A549 (cell line): ENCODE results near the gene ARHGEF7. TPM values are rescaled to one million over a fixed set of nuclear protein-coding genes. Genes with fewer than 3 reads are reported as not detected.

ENCODE experiments used
- ATAC-seq, 2 experiments: fragments of 200-7000 bp in 1 of 2; fragments of >200 bp in 1 of 2; cut with Nextera tagmentation in 1 of 2; cut with Tn5 transposase in 1 of 2; 3 replicates each; pipeline versions ENCODE4 v1.8.0 to v1.9.1; 2018 to 2020; ENCODE audit warnings: mild to moderate bottlenecking in 1 of 2, moderate library complexity in 1 of 2
- CTCF ChIA-PET: fragments of 300-600 bp; sonication (Branson Sonifier 250); formaldehyde crosslinking; extraction: SDS; loops from one replicate; lab custom pipeline; 2021; ENCODE audit warnings: antibody characterized with exemption, inconsistent platforms; lab: Yijun Ruan, JAX
- POLR2A ChIA-PET: fragments of 350-600 bp; formaldehyde crosslinking; extraction: SDS; loops from one replicate; lab custom pipeline; 2021; ENCODE audit warnings: antibody characterized with exemption, inconsistent platforms; lab: Yijun Ruan, JAX
- DNase-seq, 2 experiments: peaks; one replicate each; pipeline versions ENCODE4 v3.0.0 to v3.0.0-alpha.2; 2011 to 2016; ENCODE audit warnings: low read depth in 1 of 2, low spot score in 1 of 2
- FAIRE-seq: peaks from 2 replicates; lab custom pipeline; 2011; peaks lifted over from hg19 to GRCh38; lab: Jason Lieb, UNC
- H3K27ac ChIP-seq, 2 experiments: fragments of >200 bp; sonication (Bioruptor Twin); formaldehyde crosslinking; 3 replicates each; pipeline ENCODE4 v1.5.1; 2016 to 2017
- H3K4me1 ChIP-seq: fragments of >200 bp; sonication (Bioruptor Twin); formaldehyde crosslinking; 3 replicates; pipeline ENCODE4 v1.6.1; 2016
- H3K4me2 ChIP-seq: fragments of >200 bp; sonication (Bioruptor Twin); formaldehyde crosslinking; 3 replicates; pipeline ENCODE4 v1.6.1; 2016
- H3K4me3 ChIP-seq: fragments of >200 bp; sonication (Bioruptor Twin); formaldehyde crosslinking; 3 replicates; pipeline ENCODE4 v1.5.1; 2016
- H3K9me3 ChIP-seq: fragments of >200 bp; sonication (Bioruptor Twin); formaldehyde crosslinking; 3 replicates; pipeline ENCODE4 v1.6.1; 2016
- ATOH8 ChIP-seq: fragments of 250-450 bp; sonication (Bioruptor Pico); IDR thresholded peaks from 2 replicates; pipeline ENCODE4 v1.5.0; 2020; ENCODE audit warnings: low read depth, mild to moderate bottlenecking, moderate library complexity
- BHLHE40 ChIP-seq: IDR thresholded peaks from 2 replicates; pipeline ENCODE4 v1.6.1; 2012; ENCODE audit warnings: low read depth, low read length, inconsistent platforms
- CBX8 ChIP-seq: fragments of 200-600 bp; sonication (generic); IDR thresholded peaks from 2 replicates; pipeline ENCODE4 v1.6.1; 2016
- CEBPB ChIP-seq, 2 experiments: fragments of >200 bp in 1 of 2; sonication (Bioruptor Twin) in 1 of 2; formaldehyde crosslinking in 1 of 2; IDR thresholded peaks; 2 replicates each; pipeline ENCODE4 v1.6.1; 2012 to 2016
- CHD2 ChIP-seq: fragments of 150-350 bp; IDR thresholded peaks from 2 replicates; pipeline ENCODE4 v1.6.1; 2014; ENCODE audit warnings: low read length; ENCODE audit not compliant: partially characterized antibody
- CHD4 ChIP-seq: fragments of 200-600 bp; sonication (generic); IDR thresholded peaks from 2 replicates; pipeline ENCODE4 v1.6.1; 2016; ENCODE audit warnings: antibody characterized with exemption, mild to moderate bottlenecking, borderline replicate concordance
- EP300 ChIP-seq, 2 experiments: fragments of >200 bp; sonication (Bioruptor Twin); formaldehyde crosslinking; IDR thresholded peaks; 2 replicates in 1 of 2; 3 replicates in 1 of 2; pipeline ENCODE4 v1.6.1; 2016 to 2017
- FOSL2 ChIP-seq, 2 experiments: fragments of 450-650 bp in 1 of 2; fragments of >200 bp in 1 of 2; sonication (Bioruptor Twin) in 1 of 2; formaldehyde crosslinking; IDR thresholded peaks; 2 replicates each; pipeline versions ENCODE4 v1.5.0 to v1.6.1; 2016 to 2020; ENCODE audit warnings: mild to moderate bottlenecking in 1 of 2, moderate library complexity in 1 of 2
- FOXS1 ChIP-seq: fragments of 250-450 bp; sonication (Bioruptor Pico); IDR thresholded peaks from 2 replicates; pipeline ENCODE4 v1.5.0; 2020; ENCODE audit warnings: mild to moderate bottlenecking, moderate library complexity
- HDAC2 ChIP-seq: fragments of 200-600 bp; sonication (generic); IDR thresholded peaks from 2 replicates; pipeline ENCODE4 v1.6.1; 2016
- HOXA7 ChIP-seq: fragments of 250-450 bp; sonication (Bioruptor Pico); IDR thresholded peaks from 2 replicates; pipeline ENCODE4 v1.5.0; 2020; ENCODE audit warnings: mild to moderate bottlenecking, moderate library complexity
- JUN ChIP-seq, 2 experiments: fragments of >200 bp; sonication (Bioruptor Twin); formaldehyde crosslinking; IDR thresholded peaks; 2 replicates in 1 of 2; 3 replicates in 1 of 2; pipeline ENCODE4 v1.6.1; 2016 to 2017
- JUNB ChIP-seq: fragments of >200 bp; sonication (Bioruptor Twin); formaldehyde crosslinking; IDR thresholded peaks from 2 replicates; pipeline ENCODE4 v1.6.1; 2016
- MAZ ChIP-seq: fragments of 150-350 bp; IDR thresholded peaks from 2 replicates; pipeline ENCODE4 v1.6.1; 2014; ENCODE audit warnings: antibody characterized with exemption, low read depth, low read length, borderline replicate concordance
- MYC ChIP-seq: IDR thresholded peaks from 2 replicates; pipeline ENCODE4 v1.6.1; 2012; ENCODE audit warnings: mild to moderate bottlenecking, inconsistent platforms, low read length, improper control_type of control experiment, borderline replicate concordance
- NFE2L2 ChIP-seq: fragments of 150-350 bp; conservative IDR thresholded peaks from 2 replicates; pipeline ENCODE4 v1.6.1; 2014; ENCODE audit warnings: low read length
- POLR2A ChIP-seq: IDR thresholded peaks from 2 replicates; pipeline ENCODE4 v1.6.1; 2012; ENCODE audit warnings: mild to moderate bottlenecking, low read length
- POLR2AphosphoS2 ChIP-seq: conservative IDR thresholded peaks from 2 replicates; pipeline ENCODE4 v1.6.1; 2012; ENCODE audit warnings: low read length, improper control_type of control experiment, inconsistent platforms
- RAD21 ChIP-seq, 2 experiments: fragments of >200 bp in 1 of 2; sonication (Bioruptor Twin) in 1 of 2; formaldehyde crosslinking in 1 of 2; IDR thresholded peaks in 1 of 2; conservative IDR thresholded peaks in 1 of 2; 2 replicates in 1 of 2; 3 replicates in 1 of 2; pipeline ENCODE4 v1.6.1; 2012 to 2018; ENCODE audit warnings: inconsistent platforms in 1 of 2
- RARB ChIP-seq: fragments of 250-450 bp; sonication (Bioruptor Pico); IDR thresholded peaks from 2 replicates; pipeline ENCODE4 v1.8.0; 2021; ENCODE audit warnings: mild to moderate bottlenecking, moderate library complexity
- RCOR1 ChIP-seq: fragments of 150-350 bp; IDR thresholded peaks from 2 replicates; pipeline ENCODE4 v1.6.1; 2014; ENCODE audit warnings: antibody characterized with exemption, low read length, low read depth
- RFX5 ChIP-seq: fragments of 450-650 bp; IDR thresholded peaks from 2 replicates; pipeline ENCODE4 v1.7.1; 2014; ENCODE audit warnings: antibody characterized with exemption, mild to moderate bottlenecking, moderate library complexity
- RNF2 ChIP-seq: fragments of 200-600 bp; sonication (generic); IDR thresholded peaks from 2 replicates; pipeline ENCODE4 v1.6.1; 2016; ENCODE audit warnings: low read depth, mild to moderate bottlenecking, antibody characterized with exemption, moderate library complexity, borderline replicate concordance
- TFCP2L1 ChIP-seq: fragments of 250-450 bp; sonication (Bioruptor Pico); IDR thresholded peaks from 2 replicates; pipeline ENCODE4 v1.5.0; 2021; ENCODE audit warnings: mild to moderate bottlenecking
- WGBS: methylation state at CpG from one replicate; pipeline ENCODE4 v1.1.6; 2017; ENCODE audit errors: missing lambda C conversion rate; 5-methylcytosine and 5-hydroxymethylcytosine counted together
- polyA plus RNA-seq, 4 experiments: library from polyadenylated mRNA; depleted of rRNA in 3 of 4; stranded (reverse); fragments of >200 nt; fragmentation: RNase III in 1 of 4; extraction: RNeasy Plus Mini Kit Qiagen cat#74134 plus additional on column Dnase treatment in 1 of 4; gene quantifications; 2 replicates in 3 of 4; 3 replicates in 1 of 4; pipeline ENCODE4 v1.2.3, GENCODE V29; 2011 to 2017
- TF ChIP-seq, protein P1 (sequence below): fragments of >200 bp; sonication (Bioruptor Twin); formaldehyde crosslinking; IDR thresholded peaks from 3 replicates; pipeline ENCODE4 v1.5.1; 2016
- TF ChIP-seq, protein P2 (sequence below): fragments of >200 bp; sonication (Bioruptor Twin); formaldehyde crosslinking; IDR thresholded peaks from 3 replicates; pipeline ENCODE4 v1.6.1; 2016
- TF ChIP-seq, protein P3 (sequence below): IDR thresholded peaks from 2 replicates; pipeline ENCODE4 v1.6.1; 2012
- TF ChIP-seq, protein P4 (sequence below): fragments of 200-600 bp; sonication (generic); IDR thresholded peaks from 2 replicates; pipeline ENCODE4 v1.6.1; 2016; ENCODE audit warnings: antibody characterized with exemption, mild to moderate bottlenecking, moderate library complexity

Gene ARHGEF7
- polyA plus RNA-seq, 2 of the 4 experiments (the other 2 are of a cell fraction): 21.1 to 23.1 TPM

DNA sequence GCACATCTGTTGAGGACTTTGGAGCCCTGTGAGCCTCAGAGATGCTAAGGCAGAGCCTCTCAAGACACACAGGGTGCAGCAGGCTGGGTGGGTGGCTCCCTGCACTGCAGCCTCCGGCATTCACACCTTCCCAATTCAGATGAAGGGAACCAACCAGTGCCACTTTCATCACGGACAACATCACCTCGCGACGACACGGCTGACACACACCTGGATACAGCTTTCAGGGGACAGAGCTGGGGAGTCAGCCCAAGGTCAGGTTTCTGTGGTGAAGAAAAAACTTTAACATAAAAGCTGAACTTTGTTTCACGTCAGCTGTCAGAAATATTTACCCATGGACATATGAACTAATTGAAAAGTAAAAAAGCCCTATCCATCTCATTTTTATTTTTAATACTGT lies 24.9 kb upstream of the ARHGEF7 start:
- DNase-seq (no peak), FAIRE-seq (no peak), ATAC-seq (no peak)
- 82% methylated on average over 7 of the region's 7 CpGs for WGBS
- no peaks in the 10 kb centered on the region for H3K9me3 ChIP-seq
- CTCF ChIA-PET: interaction anchor here (1.1 kb wide), 1 partner anchor 11 kb away, joined by 4 read pairs; no protein-coding TSS in a partner anchor
- no peaks in the 10 kb centered on the region for H3K4me1 ChIP-seq
- H3K4me3 ChIP-seq: no peak overlapping the region
- no peak overlapping the region for H3K4me2 ChIP-seq
- no peak overlapping the region for H3K27ac ChIP-seq
- POLR2A ChIA-PET: no interaction called here
- no peak for TF ChIP-seq CHD2
- TF ChIP-seq FOXS1: no peak
- TF ChIP-seq HDAC2: no peak
- TF ChIP-seq POLR2AphosphoS2: no peak
- TF ChIP-seq RNF2: no peak
- TF ChIP-seq, protein P1, sequence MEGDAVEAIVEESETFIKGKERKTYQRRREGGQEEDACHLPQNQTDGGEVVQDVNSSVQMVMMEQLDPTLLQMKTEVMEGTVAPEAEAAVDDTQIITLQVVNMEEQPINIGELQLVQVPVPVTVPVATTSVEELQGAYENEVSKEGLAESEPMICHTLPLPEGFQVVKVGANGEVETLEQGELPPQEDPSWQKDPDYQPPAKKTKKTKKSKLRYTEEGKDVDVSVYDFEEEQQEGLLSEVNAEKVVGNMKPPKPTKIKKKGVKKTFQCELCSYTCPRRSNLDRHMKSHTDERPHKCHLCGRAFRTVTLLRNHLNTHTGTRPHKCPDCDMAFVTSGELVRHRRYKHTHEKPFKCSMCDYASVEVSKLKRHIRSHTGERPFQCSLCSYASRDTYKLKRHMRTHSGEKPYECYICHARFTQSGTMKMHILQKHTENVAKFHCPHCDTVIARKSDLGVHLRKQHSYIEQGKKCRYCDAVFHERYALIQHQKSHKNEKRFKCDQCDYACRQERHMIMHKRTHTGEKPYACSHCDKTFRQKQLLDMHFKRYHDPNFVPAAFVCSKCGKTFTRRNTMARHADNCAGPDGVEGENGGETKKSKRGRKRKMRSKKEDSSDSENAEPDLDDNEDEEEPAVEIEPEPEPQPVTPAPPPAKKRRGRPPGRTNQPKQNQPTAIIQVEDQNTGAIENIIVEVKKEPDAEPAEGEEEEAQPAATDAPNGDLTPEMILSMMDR: no peak
- no peak for TF ChIP-seq CEBPB (IDR thresholded peaks at IDR 0.05)
- TF ChIP-seq RARB (CRISPR knock-in tag): no peak
- no peak for TF ChIP-seq JUN (IDR thresholded peaks at IDR 0.05)
- no peak for TF ChIP-seq EP300 (IDR thresholded peaks at IDR 0.05)
- no peak for TF ChIP-seq RAD21 (conservative IDR thresholded peaks at IDR 0.05 in 1 of 2, IDR thresholded peaks at IDR 0.05 in 1 of 2)
- TF ChIP-seq RFX5: no peak
- TF ChIP-seq, protein P2, sequence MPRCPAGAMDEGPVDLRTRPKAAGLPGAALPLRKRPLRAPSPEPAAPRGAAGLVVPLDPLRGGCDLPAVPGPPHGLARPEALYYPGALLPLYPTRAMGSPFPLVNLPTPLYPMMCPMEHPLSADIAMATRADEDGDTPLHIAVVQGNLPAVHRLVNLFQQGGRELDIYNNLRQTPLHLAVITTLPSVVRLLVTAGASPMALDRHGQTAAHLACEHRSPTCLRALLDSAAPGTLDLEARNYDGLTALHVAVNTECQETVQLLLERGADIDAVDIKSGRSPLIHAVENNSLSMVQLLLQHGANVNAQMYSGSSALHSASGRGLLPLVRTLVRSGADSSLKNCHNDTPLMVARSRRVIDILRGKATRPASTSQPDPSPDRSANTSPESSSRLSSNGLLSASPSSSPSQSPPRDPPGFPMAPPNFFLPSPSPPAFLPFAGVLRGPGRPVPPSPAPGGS: no peak
- no peak for TF ChIP-seq NFE2L2
- no peak for TF ChIP-seq MYC
- no peak for TF ChIP-seq CHD4

- H3K9me3 ChIP-seq: no peaks in the 10 kb centered on the region
- no peak for TF ChIP-seq MAZ
- no peak for TF ChIP-seq HDAC2
- TF ChIP-seq, protein P3, sequence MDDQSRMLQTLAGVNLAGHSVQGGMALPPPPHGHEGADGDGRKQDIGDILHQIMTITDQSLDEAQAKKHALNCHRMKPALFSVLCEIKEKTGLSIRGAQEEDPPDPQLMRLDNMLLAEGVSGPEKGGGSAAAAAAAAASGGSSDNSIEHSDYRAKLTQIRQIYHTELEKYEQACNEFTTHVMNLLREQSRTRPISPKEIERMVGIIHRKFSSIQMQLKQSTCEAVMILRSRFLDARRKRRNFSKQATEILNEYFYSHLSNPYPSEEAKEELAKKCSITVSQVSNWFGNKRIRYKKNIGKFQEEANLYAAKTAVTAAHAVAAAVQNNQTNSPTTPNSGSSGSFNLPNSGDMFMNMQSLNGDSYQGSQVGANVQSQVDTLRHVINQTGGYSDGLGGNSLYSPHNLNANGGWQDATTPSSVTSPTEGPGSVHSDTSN: no peak
- no peak for TF ChIP-seq CBX8
- TF ChIP-seq ATOH8 (CRISPR knock-in tag): no peak
- TF ChIP-seq, all 56 proteins: peak for 0
- FAIRE-seq (no peak), ATAC-seq (no peak), DNase-seq (no peak)
- no peak overlapping the region for H3K27ac ChIP-seq
- no peaks in the 10 kb centered on the region for H3K4me1 ChIP-seq
- H3K4me2 ChIP-seq: no peak overlapping the region
- no peak overlapping the region for H3K4me3 ChIP-seq
- CTCF ChIA-PET: no interaction called here
- POLR2A ChIA-PET: no interaction called here
- WGBS: 23% methylated on average over 5 of the region's 6 CpGs
These were observed 22.4 kb upstream of the ARHGEF7 start for GRCh38 chr13:111092685-111093084.

DNA sequence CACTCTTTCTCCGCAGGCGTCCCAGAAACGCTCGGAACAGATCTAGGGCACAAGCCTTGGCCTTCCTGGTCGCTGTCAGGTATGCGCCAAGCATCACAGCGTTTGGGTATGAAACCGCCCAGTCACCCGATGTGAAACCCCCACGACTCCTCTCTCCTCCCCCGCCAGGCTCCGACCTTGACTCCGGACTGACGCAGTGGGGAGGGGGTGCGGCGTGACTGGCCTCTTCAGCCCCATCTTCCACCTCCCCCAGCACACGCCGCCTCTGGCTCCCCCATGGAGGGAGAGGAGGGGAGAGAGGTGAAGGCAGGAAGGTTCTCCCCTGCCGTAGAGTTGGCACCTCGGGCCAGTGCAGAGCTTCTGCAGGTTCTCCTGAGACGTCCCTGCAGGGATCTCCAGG lies 22.0 kb upstream of the ARHGEF7 start:
- CTCF ChIA-PET: no interaction called here
- FAIRE-seq (no peak), ATAC-seq (no peak), DNase-seq (no peak)
- WGBS: 55% methylated on average over 14 of the region's 21 CpGs
- Histone ChIP-seq H3K4me1 (no peaks in the 10 kb centered on the region), H3K9me3 (no peaks in the 10 kb centered on the region), H3K4me3 (no peak overlapping the region), H3K4me2 (no peak overlapping the region), H3K27ac (no peak overlapping the region)
- POLR2A ChIA-PET: no interaction called here
- TF ChIP-seq HDAC2 (no peak), MYC (no peak), CHD2 (no peak), POLR2A (no peak), FOSL2 (IDR thresholded peaks at IDR 0.05) (no peak), FOSL2 (CRISPR knock-in tag; IDR thresholded peaks at IDR 0.05) (no peak), JUNB (no peak), BHLHE40 (no peak), TFCP2L1 (CRISPR knock-in tag) (no peak), RCOR1 (no peak), HOXA7 (CRISPR knock-in tag) (no peak), JUN (IDR thresholded peaks at IDR 0.05) (no peak)
- TF ChIP-seq, protein P4, sequence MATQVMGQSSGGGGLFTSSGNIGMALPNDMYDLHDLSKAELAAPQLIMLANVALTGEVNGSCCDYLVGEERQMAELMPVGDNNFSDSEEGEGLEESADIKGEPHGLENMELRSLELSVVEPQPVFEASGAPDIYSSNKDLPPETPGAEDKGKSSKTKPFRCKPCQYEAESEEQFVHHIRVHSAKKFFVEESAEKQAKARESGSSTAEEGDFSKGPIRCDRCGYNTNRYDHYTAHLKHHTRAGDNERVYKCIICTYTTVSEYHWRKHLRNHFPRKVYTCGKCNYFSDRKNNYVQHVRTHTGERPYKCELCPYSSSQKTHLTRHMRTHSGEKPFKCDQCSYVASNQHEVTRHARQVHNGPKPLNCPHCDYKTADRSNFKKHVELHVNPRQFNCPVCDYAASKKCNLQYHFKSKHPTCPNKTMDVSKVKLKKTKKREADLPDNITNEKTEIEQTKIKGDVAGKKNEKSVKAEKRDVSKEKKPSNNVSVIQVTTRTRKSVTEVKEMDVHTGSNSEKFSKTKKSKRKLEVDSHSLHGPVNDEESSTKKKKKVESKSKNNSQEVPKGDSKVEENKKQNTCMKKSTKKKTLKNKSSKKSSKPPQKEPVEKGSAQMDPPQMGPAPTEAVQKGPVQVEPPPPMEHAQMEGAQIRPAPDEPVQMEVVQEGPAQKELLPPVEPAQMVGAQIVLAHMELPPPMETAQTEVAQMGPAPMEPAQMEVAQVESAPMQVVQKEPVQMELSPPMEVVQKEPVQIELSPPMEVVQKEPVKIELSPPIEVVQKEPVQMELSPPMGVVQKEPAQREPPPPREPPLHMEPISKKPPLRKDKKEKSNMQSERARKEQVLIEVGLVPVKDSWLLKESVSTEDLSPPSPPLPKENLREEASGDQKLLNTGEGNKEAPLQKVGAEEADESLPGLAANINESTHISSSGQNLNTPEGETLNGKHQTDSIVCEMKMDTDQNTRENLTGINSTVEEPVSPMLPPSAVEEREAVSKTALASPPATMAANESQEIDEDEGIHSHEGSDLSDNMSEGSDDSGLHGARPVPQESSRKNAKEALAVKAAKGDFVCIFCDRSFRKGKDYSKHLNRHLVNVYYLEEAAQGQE: no peak
